Ishikawa (cell line): Measurements from ENCODE around the gene CTNNA3.

ENCODE experiments used
- MAX ChIP-seq: IDR thresholded peaks from 2 replicates; pipeline ENCODE4 v1.6.1; 2012
- RAD21 ChIP-seq: IDR thresholded peaks from 2 replicates; pipeline ENCODE4 v1.6.1; 2012; ENCODE audit warnings: low read depth
- TEAD4 ChIP-seq: IDR thresholded peaks from 2 replicates; pipeline ENCODE4 v1.6.1; 2012
- ZBTB7A ChIP-seq: IDR thresholded peaks from 2 replicates; pipeline ENCODE4 v1.6.1; 2012; ENCODE audit warnings: low read depth

- TF ChIP-seq MAX, result no peak
- no peak for TF ChIP-seq ZBTB7A
- no peak for TF ChIP-seq RAD21
- no peak for TF ChIP-seq TEAD4
Observed at GRCh38 chr10:66813122-66813521, 882.9 kb downstream of the CTNNA3 start.
